HCEC 1CT (cell line): Measurements from ENCODE around the gene C4orf51.

ENCODE experiments used
- DNase-seq: peaks from one replicate; pipeline ENCODE4 v3.0.0-alpha.2; 2017

C4orf51 gene

DNA sequence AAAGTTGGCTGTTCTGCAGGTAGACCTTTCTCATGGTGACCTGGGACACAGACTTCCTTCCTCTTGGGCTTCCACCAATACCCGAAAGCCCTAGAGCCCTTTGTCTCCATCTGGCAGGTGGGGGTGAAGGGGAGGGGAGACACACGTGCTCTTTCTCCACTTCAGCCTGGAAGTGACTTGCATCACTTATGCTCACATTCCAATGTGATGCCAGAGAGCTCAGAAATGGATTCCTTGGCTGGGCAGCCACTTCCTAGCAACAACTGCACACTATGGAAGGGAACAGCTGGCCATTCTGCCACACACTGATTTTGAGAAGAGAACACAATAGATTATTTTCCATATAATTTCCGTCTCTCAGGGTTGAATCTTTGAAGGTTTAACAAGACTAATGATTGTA is 36.3 kb downstream of the C4orf51 start:
- no peak for DNase-seq

DNA sequence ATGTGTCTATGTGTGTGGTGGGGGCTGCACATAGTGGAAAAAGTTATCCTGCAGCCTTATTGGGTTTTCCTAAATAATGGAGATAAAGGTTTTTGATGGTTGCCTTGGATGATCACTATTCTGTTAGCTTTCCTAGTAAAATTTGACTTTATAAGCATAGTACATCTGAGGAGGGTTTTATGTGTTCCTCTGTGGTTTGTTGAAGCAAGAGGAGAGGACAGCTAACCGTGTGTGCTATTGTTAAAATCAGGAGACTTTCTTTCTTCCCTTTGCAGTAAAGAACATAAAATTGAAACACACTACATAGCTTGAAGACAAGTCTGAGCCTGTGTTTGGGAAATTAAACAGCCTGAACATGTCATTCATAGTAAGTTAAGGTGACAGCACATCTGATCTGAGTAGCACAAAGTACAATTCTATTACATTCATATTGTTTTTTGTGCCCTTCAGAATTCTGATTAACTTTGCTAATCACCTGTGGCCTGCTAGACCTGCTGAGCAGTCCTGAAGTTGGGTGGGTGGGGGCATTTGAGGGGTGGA is 36.8 kb downstream of the C4orf51 start:
- DNase-seq: no peak

DNA sequence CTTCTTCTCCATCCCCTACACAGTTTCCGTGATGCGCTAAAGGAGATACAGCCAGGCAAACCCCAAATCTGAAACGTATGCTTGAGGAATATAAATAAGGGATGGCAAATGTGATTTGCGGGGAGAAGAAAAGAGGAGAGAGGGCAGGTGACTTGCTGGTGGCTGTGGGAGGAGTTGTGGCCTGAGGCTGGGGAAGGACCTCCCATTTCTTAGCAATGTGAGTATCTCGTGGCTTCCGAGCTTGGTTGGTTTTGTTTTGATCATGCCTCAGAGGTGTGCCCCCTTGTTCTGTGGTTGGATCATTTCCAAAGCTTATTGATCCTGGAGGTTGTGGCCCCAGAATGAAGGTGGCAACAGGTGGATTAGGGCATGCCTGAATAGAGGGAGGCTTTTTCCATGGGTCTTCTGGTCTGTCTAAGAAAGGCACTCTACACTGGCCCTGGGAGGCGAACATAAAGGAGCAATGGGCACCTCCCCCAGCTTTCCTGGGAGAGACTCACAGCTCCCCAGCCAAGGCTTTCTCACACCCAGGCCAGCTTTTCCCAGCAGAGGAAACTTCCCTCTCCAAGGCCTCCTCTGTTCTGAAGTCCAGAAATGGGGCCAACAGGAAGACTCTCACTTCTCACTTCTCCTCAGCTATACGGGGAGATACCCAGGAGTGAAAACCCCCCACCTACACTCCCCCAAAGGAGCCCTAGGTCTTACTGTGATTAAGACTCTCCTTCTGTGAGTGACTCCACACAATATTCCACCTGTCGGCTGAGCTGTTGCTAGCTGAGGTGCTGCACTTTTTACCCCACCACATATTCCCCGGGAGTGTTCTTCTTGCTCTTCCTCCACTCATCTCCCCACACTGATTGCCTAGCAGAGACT is 40.0 kb downstream of the C4orf51 start:
- no peak for DNase-seq

DNA sequence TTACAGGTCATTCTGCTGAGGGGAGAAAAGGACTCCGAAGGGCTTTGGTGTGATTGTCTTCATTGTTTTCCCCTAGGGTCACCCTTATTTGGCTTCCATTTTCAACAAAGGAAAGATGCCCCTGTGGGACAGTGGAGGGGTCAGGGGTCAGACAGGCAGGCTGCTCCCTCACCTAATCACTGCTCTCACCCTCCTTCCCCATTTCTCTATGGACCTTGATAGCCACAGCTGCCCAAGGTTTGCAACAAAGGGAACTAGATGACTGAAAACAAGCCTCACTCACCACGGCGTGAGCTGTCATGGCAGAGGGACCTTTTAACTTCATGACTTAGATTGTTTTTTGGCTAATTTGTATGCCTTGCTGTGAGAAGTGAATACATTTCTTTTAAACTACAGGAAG is 40.7 kb downstream of the C4orf51 start:
- no peak for DNase-seq

DNA sequence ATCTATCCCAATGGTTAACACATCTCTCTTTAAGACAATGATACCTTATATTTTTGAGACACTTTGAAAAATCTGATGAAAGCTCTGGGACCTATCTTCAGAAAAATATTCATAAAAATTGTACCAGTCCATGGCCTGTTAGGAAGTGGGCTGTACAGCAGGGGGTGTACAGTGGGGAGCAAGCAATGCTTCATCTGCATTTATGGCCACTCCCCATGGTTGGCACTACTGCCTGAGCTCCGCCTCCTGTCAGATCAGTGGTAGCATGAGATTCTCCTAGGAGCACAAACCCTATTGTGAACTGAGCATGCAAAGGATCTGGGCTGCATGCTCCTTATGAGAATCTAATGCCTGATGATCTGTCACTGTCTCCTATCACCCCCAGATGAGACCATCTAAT is 42.6 kb downstream of the C4orf51 start:
- DNase-seq: no peak

DNA sequence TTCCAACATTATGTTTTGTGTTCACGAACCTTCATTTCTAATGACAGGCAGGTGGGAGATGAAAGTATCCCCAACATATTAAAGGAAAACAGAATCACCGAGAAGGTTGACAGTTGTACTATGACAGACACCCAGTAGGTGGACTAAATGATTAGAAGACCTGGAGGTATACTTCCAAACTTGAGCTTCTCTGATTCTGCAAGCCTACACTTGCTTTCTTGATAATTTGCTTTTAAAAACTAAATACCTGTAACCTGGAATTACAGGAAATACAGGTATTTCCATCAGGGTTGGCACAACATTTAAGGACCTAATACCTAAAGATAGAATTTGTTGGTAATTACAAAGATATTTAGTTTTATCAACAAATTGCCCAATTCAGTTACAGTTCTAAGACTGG is 43.4 kb downstream of the C4orf51 start:
- no peak for DNase-seq

DNA sequence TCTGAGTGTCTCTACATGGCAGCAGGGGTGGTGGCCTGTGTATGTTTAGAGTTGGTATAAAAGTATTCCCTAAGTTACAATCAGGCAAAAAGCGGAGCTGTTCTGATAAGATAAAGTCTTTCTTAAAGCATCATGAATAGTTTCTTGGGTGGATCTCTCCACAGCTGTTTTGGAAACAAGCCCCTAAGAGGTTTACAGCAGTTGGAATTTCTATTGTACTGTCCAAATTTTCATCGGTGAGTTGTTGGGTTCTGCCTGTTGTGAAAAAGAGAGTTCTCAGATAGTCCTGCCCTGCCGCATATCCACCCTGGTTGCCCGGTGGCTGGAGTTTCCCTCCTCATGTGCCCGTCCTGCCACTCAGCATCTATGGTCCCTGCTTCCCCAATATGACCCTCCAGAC is 50.1 kb downstream of the C4orf51 start:
- no peak for DNase-seq

DNA sequence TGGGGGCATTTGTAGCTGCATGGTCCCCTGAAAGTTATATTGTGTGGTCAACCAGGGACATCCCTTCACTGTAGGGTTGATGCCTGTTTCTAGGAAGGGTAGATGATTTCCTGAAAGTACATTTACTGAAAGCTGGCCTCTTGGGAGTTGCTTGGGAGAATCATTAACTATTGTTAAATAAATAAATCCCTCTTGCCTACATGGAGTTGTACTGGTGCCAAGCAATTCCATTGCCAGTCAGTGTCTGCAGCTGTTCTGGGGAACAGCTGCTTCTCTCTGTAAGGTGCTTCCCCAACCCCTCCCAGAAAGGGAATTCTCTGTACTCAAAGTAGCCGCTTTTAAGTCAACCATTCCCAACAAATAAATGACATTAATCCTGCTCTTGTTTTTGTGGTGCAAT is 51.1 kb downstream of the C4orf51 start:
- peak; percentile 15 for DNase-seq

DNA sequence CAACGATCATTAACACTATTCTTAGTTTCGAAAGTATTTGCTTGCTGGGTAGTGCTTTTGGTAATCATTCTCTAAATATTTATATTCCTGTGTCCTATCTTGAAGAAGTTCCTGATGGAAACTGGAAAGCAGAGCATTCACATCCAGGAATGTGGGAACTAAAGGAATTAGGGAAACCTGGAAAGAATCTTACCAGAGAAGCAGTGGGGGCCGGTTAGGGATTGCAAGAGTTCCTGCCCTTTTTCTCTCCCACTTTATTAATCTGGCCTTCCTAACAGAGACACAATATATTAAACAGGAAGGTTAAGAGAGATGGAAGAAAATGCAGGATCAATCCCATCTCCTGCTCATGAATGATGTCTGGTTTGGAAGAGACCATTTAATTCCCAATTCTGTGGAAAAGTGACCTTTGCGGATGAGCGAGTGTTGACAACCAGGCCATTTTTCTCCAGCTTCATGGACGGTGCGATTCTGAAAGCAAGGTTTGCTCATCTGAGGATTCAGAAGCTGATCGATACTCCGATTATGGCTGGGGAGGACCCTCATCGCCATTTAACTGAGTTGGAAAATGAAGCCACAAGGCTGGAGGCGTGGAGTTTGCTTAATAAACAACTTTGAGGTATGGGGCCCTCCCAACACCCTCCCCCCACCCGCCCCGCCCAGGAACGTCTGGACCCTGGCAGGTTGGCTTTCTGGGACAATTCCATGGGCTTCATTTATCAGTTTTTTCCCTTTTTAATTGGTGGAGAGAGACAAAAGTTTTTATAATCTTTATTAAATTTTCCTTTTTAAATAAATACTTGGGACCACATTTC is 52.3 kb downstream of the C4orf51 start:
- DNase-seq: no peak

DNA sequence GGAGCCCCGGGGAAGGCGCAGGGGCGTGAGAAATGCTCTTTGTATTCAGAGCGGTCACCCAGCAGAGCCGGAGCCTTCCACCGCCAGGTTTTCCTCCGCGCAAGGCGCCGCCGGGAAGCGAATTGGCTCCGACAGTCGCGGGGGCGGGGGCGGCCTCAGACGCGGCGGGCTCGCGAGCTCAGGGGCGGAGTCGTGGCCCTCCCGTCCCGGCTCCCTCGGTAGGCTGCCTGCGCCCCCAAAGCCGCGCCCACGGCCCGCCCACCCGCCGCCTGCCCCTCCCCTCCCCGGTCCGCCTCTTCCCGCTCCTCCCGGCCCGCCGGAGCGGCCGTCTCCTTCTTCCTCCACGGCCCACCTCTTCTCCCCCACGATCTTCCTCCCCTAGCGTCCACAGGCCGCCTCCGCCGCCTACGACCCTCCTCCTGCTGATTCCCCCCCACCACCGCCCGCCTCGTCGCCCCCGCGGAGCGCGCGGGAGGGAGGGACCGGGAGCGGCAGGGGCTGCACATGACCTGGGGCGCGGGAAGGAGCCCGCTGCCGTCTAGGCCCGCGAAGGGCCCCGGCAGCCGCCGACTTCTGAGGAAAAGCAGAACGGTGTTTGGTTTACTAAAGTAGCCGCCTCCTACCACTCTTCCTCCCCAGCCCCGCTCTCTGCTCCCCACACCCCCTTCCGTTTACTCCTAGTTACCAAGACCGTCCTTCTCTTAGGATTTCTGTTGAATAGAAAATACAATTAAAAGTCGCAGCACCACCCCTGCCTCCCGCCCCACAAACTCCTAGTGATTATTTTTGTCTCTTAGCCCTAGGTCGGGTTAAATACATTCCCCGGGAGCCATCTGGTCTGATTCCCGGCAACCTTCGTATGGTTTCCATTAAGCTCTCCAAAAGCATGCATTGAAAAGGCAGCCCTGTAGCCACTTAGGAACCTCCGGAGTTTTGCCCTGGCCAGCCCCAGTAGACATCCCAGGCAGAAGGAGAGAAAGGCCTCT is 53.2 kb downstream of the C4orf51 start:
- peak; percentile 87 for DNase-seq

DNA sequence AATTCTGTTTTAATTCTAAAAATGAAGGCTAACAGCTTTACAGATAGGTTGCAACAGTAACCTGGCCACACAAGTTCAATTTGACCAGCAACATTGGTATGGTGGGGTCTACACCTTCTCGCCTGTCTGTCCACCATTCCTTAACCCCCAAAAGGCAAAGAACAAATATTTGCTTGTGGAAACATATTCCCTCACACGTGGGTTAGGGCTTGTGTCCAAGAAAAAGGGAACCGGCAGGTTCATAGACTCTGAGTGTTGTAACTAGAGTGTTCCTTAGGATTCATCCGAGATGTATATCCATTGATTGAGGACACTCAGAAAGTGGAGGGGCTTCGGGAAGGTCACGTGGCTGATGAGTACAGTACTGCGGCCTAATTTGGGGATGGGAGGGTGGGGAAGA is 54.1 kb downstream of the C4orf51 start:
- no peak for DNase-seq

DNA sequence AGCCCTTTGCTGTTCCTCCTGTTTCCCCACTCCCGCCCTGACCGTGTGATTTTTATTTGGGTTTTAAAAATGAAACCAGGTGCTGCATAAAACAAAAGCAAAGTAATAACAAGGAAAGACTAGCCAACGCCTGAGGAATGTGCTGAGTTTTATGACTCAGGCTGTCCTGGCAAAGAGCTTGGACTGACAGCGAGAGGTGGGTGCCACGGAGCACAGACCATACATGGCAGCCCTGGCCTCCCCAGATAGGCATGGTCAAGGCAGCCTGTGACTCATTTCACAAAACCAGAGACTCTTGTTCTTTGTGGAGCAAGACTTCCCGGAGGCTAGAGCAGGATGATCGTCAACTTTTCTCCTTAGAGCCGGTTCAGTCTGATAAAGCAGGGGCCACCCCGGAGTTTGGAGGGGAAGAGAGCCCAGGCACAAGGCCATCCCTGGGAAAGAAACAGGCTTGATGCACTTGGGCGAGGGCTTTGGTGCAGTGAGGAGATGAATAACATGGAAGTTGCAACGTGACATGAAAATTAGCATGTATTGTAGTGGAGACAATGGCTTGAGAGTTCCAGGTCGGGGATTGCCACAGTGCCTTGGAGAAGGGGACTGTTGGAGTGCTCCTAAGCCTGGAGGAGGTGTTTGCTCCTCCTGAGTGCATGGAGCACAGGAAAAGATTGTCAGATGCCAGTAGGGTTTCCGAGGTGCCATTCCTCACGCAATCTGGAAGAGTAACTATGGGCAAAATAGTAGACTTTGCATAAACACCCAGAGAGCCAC is 54.8 kb downstream of the C4orf51 start:
- DNase-seq: peak; percentile 82

DNA sequence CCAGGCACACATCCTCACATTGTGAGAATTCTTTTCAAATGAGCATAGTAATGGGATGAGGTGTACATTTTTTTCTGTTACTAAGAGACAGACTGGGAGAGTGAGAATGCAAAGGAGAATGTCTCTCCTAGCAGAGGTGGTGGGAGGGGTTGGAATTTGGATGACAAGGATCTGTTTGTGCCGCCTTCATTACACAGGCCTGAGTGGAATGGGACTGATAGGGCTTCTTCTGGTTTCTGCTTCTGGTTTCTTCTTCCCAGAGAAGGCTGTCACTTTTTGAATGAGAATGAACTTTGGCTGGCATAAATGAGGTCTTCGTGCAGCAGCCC is 55.4 kb downstream of the C4orf51 start:
- peak; percentile 82 for DNase-seq

DNA sequence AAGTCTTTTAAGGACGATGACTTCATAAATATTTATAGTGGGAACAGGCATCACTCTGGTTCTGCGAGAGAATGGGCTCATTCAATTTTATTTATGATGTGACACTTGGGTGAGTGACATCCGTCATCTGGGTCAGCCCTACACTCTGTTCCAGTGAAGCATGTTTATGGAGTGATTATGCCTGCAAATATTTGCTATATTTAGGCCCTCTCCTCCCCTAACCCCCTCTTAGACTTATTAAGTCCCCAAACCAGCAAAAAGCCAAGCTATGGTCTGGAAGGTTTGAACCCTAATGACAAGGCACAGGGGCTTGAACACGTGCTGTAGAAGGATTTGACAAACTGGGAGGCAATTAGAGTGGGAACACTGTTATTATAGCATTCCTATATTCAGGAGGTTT is 55.9 kb downstream of the C4orf51 start:
- DNase-seq: no peak

DNA sequence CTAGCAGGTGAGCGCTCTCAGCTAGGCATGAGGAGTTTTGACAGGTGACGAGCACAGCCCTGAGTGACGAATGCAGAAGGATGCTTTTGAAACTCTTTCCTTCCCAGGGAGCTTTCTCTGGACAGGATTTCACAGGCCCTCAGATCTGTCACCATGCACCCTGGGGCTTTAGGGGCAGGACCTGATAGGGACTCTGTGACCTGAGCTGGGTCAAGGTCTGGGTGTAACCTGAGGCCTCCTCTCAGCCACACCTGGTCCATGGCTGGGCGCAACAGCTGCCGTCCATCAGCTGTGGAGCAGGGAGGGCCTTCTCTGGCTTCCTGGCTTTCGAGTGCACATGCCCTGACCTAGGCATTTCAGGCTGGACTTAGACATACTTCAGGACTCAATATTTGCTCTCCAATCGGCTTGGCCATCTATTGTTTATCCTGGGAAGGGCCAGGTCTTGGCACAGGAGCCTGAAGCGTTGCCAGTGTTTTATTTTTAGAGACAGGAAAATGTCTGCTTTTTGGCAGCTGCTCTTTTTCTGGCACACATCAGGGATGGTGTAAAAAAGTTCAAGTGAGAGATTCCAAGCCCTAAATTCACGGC is 56.4 kb downstream of the C4orf51 start:
- peak; percentile 1 for DNase-seq

DNA sequence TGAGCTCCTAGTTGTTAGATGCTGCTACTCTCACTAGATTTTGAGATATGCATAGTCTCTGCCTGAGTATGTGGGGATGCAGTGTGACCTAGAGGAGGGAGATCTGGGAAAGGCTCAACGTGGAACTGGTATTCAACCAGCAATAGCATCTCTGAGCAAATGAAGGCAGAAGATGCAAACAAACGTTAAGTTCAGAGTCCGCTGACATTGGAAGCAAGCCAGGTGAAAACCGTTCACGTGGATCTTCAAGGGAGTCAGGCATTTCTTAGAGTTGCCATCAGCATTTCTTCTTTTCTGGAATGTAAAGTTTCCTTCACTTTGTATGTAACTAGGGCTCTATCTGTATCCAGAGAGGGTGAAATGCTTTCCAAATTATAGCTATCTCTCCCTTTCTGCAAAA is 59.9 kb downstream of the C4orf51 start:
- DNase-seq: no peak

DNA sequence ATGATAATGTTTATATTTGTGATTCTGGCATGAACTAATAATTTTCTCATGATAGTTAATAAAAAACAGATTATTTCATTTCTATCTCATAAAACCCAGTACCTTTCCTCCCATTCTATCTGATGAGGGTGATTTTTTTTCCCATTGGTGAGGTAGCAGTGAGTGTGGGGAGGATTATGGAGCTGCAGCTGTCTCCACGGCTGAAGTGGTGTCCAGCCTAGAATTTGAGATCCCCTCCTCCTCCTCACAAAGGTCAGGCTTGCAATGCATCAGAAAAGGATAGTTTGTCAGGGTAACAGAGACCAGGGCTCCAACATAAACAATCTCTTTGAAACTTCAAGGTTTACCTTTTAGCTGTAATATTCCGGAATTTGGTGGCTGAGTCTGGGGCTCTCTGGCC is 60.9 kb downstream of the C4orf51 start:
- no peak for DNase-seq

DNA sequence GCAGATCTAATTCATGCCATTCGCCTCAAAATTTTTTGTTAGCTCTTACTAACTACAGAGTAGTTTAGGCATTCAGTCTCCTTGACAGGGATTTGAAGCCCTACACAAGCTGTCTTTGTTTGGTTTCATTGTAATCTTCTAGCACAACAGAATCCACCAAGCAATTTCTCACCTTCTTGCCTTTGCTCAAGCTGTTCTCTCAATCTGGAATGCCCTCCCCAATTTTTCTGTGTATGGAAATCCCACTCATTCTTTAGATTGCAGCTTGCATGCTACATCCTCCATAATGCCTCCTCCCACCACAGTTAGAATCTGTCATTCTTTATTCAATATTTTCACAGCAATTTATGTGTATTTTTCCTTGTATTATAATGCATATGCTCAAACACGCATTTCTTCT is 63.7 kb downstream of the C4orf51 start:
- no peak for DNase-seq

DNA sequence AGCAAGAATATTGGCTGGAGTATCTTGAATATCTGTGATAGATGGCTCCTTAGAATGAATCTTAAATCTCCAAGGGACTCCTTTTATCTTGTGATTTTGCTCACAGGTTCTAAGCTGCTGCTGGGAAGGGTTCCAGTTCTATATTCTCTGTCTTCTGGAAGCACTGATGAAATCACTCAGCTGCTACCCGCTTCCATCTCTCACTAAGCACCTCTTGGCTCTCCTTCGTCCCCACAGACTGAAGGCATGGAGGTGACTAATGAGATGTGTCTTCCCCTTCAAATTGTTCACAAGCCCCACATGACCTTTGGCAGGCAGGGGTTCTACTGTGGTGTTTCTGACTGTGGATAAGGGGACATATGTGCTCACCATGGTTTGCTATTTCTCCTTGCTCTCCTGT is 75.9 kb downstream of the C4orf51 start:
- no peak for DNase-seq

DNA sequence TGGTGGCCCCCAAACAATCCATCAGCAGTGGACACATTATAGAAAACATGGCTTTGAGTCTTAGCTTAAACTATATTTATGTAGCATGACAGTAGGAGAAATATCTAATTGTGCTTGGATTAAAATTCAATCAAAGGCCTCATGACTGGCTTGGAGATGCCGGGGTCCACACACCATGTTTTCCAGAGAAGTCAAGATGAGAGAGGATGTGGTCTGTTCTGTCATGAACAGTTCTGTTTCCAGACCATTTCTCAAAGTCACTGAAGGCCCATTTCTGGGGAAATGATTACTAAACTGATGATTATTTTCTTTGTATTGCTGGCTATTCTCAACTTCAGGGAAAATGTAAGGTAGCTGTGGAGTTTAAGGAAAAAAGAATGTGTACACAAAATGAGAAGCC is 76.3 kb downstream of the C4orf51 start:
- no peak for DNase-seq

DNA sequence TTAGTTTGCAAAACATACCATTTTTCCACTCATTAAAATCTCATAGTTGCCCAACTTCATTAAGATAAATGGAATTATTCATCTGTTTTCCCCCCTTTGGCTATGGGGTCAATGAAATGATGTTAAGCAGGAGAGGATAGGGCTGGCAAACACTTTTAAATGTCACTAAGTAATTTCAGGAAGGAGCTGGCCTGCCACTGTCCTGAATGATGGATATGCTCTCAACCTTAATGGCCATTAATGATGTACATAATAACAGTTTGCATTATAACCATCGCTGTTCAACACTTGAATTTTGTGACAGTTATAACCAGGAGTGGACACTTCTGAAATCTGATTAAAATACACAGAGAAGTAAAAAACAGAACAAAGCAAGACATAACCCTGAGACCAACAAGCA is 77.2 kb downstream of the C4orf51 start:
- no peak for DNase-seq

DNA sequence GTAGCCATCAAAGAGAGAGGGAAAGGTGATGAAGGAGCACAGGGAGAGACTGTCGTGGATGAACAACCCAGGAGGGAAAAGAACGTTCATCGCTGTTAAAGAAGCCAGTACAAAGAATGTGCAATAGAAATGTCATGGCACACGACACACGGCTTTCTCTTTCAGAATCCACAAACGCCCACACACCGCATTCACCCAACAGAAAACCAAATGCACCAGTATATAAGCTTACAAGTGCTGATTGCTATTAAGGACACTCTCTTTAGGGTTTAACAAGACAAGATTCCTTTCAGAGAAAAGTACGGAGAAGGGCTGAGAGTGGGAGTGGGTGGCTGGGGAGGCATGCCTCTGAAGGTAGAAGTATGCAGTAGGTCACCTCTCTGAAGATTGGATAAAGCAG is 80.2 kb downstream of the C4orf51 start:
- DNase-seq: no peak
